D721Med (cell line): ENCODE results near the gene HSFX1.
A peak's percentile ranks its signal among the peaks of the same experiment; 100 is the strongest.
"Not testable (repeated sequence)": the region's sequence is repeated elsewhere in the genome, so short reads cannot be mapped to it uniquely, and the experiment has no call there.

Source experiments
- DNase-seq: peaks from one replicate; pipeline ENCODE4 v3.0.0; 2011; ENCODE audit warnings: low spot score; ENCODE audit not compliant: insufficient read length
- FAIRE-seq: peaks from 2 replicates; lab custom pipeline; 2011; peaks lifted over from hg19 to GRCh38; lab: Jason Lieb, UNC
- CTCF ChIP-seq: IDR thresholded peaks from 2 replicates; pipeline ENCODE4 v1.5.1; 2012; ENCODE audit warnings: mild to moderate bottlenecking, control low read depth; ENCODE audit not compliant: insufficient read depth; ENCODE audit errors: missing control alignments

The HSFX1 gene

GRCh38 chrX:149762696-149763614, 10.9 kb upstream of the HSFX1 start:
- TF ChIP-seq CTCF = no peak
- DNase-seq (no peak), FAIRE-seq (no peak)

DNA sequence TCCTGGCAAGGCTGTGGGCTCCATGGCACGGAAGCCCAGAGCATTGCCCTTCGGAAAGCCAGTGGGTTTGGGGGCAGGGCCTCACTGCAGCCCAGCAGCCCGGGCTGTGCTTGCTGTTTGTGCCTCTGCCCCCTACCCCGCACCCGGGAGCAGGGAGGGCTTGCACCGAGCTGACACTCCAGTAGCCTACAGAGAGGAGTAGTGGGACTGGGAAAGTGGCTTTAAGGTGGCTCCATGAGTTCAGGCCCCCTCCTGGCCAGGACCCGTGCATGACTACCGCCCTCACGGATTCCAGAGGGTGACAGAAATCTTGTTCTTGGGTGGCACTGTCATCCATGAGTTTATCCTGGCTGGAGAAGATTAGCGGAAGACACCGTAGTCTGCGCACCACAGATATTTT, 3.5 kb upstream of the HSFX1 start:
- not testable (repeated sequence) for FAIRE-seq, DNase-seq

DNA sequence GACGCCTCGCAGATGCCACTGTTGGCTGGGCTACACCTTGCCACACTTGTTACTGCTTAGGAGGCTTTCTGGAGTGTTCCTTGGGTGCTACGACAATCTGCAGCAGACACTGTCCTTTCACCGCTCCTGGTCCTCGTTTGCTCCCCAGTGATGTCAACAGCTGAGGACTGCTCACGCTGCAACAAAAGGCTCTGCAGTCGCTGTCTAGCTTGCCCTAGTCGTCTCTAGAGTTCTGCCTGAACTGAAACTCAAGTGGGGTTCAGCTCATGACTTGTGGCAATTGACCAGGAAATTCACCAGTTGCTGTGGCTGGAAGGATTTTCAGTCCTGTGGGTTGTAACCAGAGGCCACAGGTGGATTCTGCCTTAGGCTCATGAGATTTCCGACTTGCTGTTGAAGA, 842 bp upstream of the HSFX1 start:
- peak; percentile 61 for FAIRE-seq

GRCh38 chrX:149777999-149778398, 4.1 kb downstream of the HSFX1 start:
- DNase-seq, FAIRE-seq: not testable (repeated sequence)

More for the DNA sequence above, 842 bp upstream of the HSFX1 start:
- not testable (repeated sequence) for DNase-seq

GRCh38 chrX:149781727-149782126, 7.9 kb downstream of the HSFX1 start, which contains the start of gene MAGEA9:
Gene MAGEA9 (plus strand): TSS chrX:149781930. CDS start chrX:149786211, 4,281 bp downstream.
- DNase-seq, FAIRE-seq: not testable (repeated sequence)

- not testable (repeated sequence) for FAIRE-seq, DNase-seq
These were observed 21.7 kb downstream of the HSFX1 start for GRCh38 chrX:149795531-149795930.

- TF ChIP-seq CTCF = no peak
- no peak for DNase-seq
- no peak for FAIRE-seq
These were observed 25.3 kb downstream of the HSFX1 start for GRCh38 chrX:149799095-149799714.

- TF ChIP-seq CTCF = no peak
- FAIRE-seq (no peak), DNase-seq (no peak)
These were observed 26.1 kb downstream of the HSFX1 start for GRCh38 chrX:149799938-149800337.

GRCh38 chrX:149803458-149804062, 29.7 kb downstream of the HSFX1 start:
- TF ChIP-seq CTCF = no peak
- no peak for DNase-seq
- FAIRE-seq = no peak
